Measurements from ENCODE around the gene RFTN1. TPM values are rescaled to one million over a fixed set of nuclear protein-coding genes. Genes with fewer than 3 reads are reported as not detected.
A peak's percentile ranks its signal among the peaks of the same experiment; 100 is the strongest.

The RFTN1 gene
- total RNA-seq, 6 experiments from 2014 or later: 15.1 to 36.0 (median 19.8) TPM

- peak overlapping the region in 1 of 3 donors; percentile 16 for H3K27ac ChIP-seq
- no peak for DNase-seq
- no peaks in the 10 kb centered on the region for H3K27me3 ChIP-seq
- peaks cover 0 to 13% (median 3%) of the 10 kb centered on the region in 4 donors for H3K36me3 ChIP-seq
- no peaks in the 10 kb centered on the region for H3K9me3 ChIP-seq
- TF ChIP-seq POLR2A (IDR thresholded peaks at IDR 0.05) (no peak), CTCF (IDR thresholded peaks at IDR 0.05) (no peak)
- WGBS (ENCODE audit: insufficient coverage, low coverage, low lambda C conversion rate, missing lambda C conversion rate): 33% methylated on average over 6 of the region's 6 CpGs
- intact Hi-C loops (cut with DNase I): no loop called here
- no peak overlapping the region for H3K4me3 ChIP-seq
- ATAC-seq: no peak
- peaks cover 0 to 27% (median 10%) of the 10 kb centered on the region in 4 donors for H3K4me1 ChIP-seq
These were observed 212.0 kb downstream of the RFTN1 start for GRCh38 chr3:16301507-16301906.

GRCh38 chr3:16300881-16301359, 212.6 kb downstream of the RFTN1 start:
- H3K4me3 ChIP-seq: no peak overlapping the region
- ATAC-seq (peak; percentile 14 to 53 (median 20)), DNase-seq (no peak)
- H3K27me3 ChIP-seq: no peaks in the 10 kb centered on the region
- no peak for TF ChIP-seq POLR2A (IDR thresholded peaks at IDR 0.05)
- TF ChIP-seq CTCF (IDR thresholded peaks at IDR 0.05): no peak
- H3K4me1 ChIP-seq: peaks cover 0 to 27% (median 10%) of the 10 kb centered on the region in 4 donors
- peak overlapping the region in 1 of 3 donors; percentile 16 for H3K27ac ChIP-seq
- H3K9me3 ChIP-seq: no peaks in the 10 kb centered on the region
- intact Hi-C loops (cut with DNase I): no loop called here
- WGBS (ENCODE audit: insufficient coverage, low coverage, low lambda C conversion rate, missing lambda C conversion rate): 40% methylated on average over 1 of the region's 2 CpGs
- H3K36me3 ChIP-seq: peaks cover 0 to 14% (median 3%) of the 10 kb centered on the region in 4 donors

GRCh38 chr3:16300307-16300706, 213.2 kb downstream of the RFTN1 start:
- ATAC-seq (no peak), DNase-seq (no peak)
- TF ChIP-seq CTCF (IDR thresholded peaks at IDR 0.05) (no peak), POLR2A (IDR thresholded peaks at IDR 0.05) (no peak)
- Histone ChIP-seq H3K27ac (peak overlapping the region in 1 of 3 donors; percentile 16), H3K4me3 (no peak overlapping the region), H3K36me3 (peaks cover 0 to 20% (median 3%) of the 10 kb centered on the region in 4 donors), H3K4me1 (peaks cover 0 to 22% (median 7%) of the 10 kb centered on the region in 4 donors), H3K9me3 (no peaks in the 10 kb centered on the region), H3K27me3 (no peaks in the 10 kb centered on the region)
- intact Hi-C loops (cut with DNase I): no loop called here
- 66% methylated on average over 2 of the region's 2 CpGs for WGBS (ENCODE audit: insufficient coverage, low coverage, low lambda C conversion rate, missing lambda C conversion rate)

DNA sequence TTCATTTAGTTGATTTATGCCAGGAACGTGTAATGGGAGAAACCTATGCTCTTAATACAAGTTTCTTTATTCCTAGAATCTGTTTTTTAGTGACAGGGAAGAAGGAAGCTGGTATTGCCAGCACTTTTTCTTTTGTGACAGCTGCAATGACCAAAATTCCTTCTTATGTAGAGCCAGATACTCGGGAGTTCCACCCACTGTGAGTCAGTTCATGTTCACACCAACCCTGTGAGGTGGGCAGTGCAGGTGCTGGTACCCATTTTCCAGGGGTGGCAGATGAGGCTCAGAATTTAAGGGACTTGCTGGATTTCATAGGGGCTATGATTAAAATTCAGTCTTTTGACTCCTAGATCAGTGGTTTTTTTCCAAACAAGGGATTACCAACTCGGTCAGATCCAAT, 213.8 kb downstream of the RFTN1 start:
- peaks cover 0 to 22% (median 3%) of the 10 kb centered on the region in 4 donors for H3K36me3 ChIP-seq
- no peak for TF ChIP-seq CTCF (IDR thresholded peaks at IDR 0.05)
- TF ChIP-seq POLR2A (IDR thresholded peaks at IDR 0.05): no peak

More for the DNA sequence above, 213.8 kb downstream of the RFTN1 start:
- Histone ChIP-seq H3K9me3 (no peaks in the 10 kb centered on the region), H3K4me1 (peaks cover 0 to 16% (median 4%) of the 10 kb centered on the region in 4 donors), H3K27me3 (no peaks in the 10 kb centered on the region), H3K27ac (no peak overlapping the region), H3K4me3 (no peak overlapping the region)
- intact Hi-C loops (cut with DNase I): no loop called here
- ATAC-seq (no peak), DNase-seq (no peak)
- 76% methylated on average over 3 of the region's 3 CpGs for WGBS (ENCODE audit: insufficient coverage, low coverage, low lambda C conversion rate, missing lambda C conversion rate)
